Measurements from ENCODE around the gene CSNK1D.
"Not testable (repeated sequence)": the region's sequence is repeated elsewhere in the genome, so short reads cannot be mapped to it uniquely, and the experiment has no call there.

The CSNK1D gene

DNA sequence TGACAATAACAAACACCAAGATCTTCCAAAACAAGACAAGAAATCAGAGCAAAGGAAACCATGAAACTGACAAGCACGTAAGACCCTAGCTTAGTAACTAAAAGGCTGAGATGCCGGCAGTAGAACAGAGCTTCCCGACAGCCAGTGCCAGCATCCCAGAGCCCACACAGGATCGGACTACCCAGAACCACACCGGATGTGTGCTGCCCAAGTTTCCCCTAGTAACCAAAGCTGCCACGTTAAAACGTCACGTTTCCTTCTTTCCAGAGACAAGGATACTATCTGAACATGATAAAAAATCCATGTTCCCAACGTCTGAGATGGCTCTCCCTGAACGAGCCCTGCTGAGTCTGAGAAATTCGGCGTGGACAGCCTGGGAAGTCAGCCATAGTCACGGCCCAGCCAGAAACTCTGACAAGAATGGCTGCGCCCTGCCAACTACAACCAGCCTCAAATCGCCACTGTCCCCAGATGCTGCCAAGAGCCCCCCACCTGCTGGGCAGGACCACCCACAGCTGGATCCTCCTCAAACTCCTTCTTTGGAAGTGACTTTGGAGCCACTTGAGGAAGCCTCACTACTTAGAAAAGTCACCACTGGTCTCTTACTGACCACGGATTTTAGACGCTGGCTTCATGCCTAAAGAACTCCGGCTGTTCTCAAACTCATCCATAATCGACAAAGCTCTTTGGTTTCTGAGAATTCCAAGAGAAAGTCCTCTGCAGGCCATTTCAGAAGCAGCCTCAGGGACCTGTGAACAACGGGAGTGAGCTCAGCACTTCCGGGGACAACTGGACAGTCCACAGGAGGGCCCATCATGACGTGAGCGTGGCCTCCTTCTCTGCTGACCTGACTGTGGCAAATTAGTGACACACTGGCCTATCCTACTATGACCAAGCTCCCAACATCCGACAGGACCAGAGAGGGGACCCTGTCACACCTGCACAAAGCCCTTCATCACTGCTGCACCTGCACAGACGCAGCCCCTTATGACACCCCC is 77.5 kb downstream of the CSNK1D start:
- DNase-seq (ENCODE audit: low spot score) = no peak
- Histone ChIP-seq H3K27ac (peak overlapping the region; percentile 20 to 52), H3K4me3 (peak overlapping the region; percentile 17)
- no peak for TF ChIP-seq CTCF (IDR thresholded peaks at IDR 0.05)

- Histone ChIP-seq H3K4me3 (no peak overlapping the region), H3K27ac (no peak overlapping the region)
- DNase-seq (ENCODE audit: low spot score) = no peak
- no peak for TF ChIP-seq CTCF (IDR thresholded peaks at IDR 0.05)
These were observed 78.7 kb downstream of the CSNK1D start for GRCh38 chr17:82194765-82195164.

DNA sequence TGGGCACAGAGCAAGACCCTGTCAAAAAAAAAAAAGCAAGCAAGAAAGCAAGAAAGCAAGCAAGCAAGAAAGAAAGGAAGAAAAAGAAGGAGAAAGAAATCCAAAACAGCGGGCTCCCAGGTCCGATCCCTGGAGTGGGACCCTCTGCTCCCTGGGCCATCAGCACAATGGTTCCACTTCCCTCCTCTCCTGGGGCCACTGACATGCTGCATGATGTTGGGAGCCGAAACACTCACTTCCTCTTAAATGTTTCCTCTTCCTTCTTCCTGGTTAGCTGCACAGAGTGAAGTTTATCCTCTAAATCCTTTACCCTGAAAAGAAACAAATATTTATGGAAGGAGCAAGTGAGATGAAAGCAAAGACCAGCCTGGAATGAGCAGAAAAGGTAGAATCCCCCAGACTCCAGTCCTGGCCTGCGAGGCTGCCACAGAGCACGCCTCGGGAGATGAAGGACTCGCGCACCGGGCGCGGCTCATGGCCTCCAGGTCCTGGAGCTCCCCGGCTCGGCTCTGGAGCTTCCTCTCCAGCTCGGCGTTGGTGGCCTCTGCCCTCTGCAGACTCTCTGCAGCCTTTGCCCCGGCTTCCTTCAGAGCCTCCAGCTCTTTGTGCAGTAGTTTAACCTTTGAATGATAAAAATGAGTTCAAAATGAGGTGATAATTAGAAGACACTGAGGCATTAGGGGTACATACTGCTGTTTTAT is 79.8 kb downstream of the CSNK1D start:
- TF ChIP-seq CTCF (IDR thresholded peaks at IDR 0.05) = no peak
- Histone ChIP-seq H3K27ac (no peak overlapping the region), H3K4me3 (peak overlapping the region; percentile 30)
- DNase-seq (ENCODE audit: low spot score) = no peak

DNA sequence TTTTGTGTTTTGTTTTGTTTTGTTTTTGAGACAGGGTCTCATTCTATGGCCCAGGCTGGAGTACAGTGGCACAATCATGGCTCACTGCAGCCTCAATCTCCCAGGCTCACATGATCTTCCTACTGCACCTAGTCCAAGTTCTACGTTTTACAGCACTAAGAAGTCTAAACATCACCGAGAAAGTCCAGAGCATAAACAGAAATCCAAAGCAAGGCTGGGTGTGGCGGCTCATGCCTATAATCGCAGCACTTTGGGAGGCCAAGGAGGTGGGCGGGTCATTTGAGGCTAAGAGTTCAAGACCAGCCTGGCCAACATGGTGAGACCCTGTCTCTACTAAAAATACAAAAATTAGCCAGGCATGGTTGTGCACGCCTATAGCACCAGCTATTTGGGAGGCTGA is 80.5 kb downstream of the CSNK1D start:
- not testable (repeated sequence) for DNase-seq (ENCODE audit: low spot score); H3K27ac ChIP-seq; H3K4me3 ChIP-seq

All from coronary artery (tissue), 2 donors.